ENCODE results near the gene TECR.

GRCh38 chr19:14515501-14516047, 13.8 kb upstream of the TECR start:
- no peak for TF ChIP-seq EP300 (IDR thresholded peaks at IDR 0.05)
- TF ChIP-seq, protein P1, sequence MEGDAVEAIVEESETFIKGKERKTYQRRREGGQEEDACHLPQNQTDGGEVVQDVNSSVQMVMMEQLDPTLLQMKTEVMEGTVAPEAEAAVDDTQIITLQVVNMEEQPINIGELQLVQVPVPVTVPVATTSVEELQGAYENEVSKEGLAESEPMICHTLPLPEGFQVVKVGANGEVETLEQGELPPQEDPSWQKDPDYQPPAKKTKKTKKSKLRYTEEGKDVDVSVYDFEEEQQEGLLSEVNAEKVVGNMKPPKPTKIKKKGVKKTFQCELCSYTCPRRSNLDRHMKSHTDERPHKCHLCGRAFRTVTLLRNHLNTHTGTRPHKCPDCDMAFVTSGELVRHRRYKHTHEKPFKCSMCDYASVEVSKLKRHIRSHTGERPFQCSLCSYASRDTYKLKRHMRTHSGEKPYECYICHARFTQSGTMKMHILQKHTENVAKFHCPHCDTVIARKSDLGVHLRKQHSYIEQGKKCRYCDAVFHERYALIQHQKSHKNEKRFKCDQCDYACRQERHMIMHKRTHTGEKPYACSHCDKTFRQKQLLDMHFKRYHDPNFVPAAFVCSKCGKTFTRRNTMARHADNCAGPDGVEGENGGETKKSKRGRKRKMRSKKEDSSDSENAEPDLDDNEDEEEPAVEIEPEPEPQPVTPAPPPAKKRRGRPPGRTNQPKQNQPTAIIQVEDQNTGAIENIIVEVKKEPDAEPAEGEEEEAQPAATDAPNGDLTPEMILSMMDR (IDR thresholded peaks at IDR 0.05) = no peak
